Neural cell (in vitro differentiated cells): ENCODE results near the gene FCRL1. TPM values are rescaled to one million over a fixed set of nuclear protein-coding genes. Genes with fewer than 3 reads are reported as not detected.

ENCODE experiments used
- H2AFZ ChIP-seq: fragments of 200-600, 300-800 bp; sonication (generic), shearing (Covaris generic); 2 replicates; pipeline ENCODE4 v1.6.0; 2014; ENCODE audit warnings: low read depth, mild to moderate bottlenecking, antibody characterized with exemption, low read length, moderate library complexity
- H3F3A ChIP-seq: fragments of 200-600 bp; shearing (Covaris generic); 2 replicates; pipeline ENCODE4 v1.6.1; 2016; ENCODE audit warnings: mild to moderate bottlenecking, moderate library complexity, mixed read lengths, antibody characterized with exemption, low read length; ENCODE audit not compliant: insufficient read depth, poor library complexity, severe bottlenecking
- H3K27ac ChIP-seq: fragments of 200-600, 300-800 bp; sonication (generic), shearing (Covaris generic); 2 replicates; pipeline ENCODE4 v1.5.1; 2014; ENCODE audit warnings: mild to moderate bottlenecking, low read length, moderate library complexity
- H3K27me3 ChIP-seq: fragments of 300-800, 200-600 bp; sonication (generic), shearing (Covaris generic); 2 replicates; pipeline ENCODE4 v1.6.0; 2014; ENCODE audit warnings: mild to moderate bottlenecking, low read depth, low read length, moderate library complexity; ENCODE audit not compliant: insufficient read depth
- H3K36me3 ChIP-seq: fragments of 300-800, 200-600 bp; sonication (generic), shearing (Covaris generic); 2 replicates; pipeline ENCODE4 v1.5.1; 2014; ENCODE audit warnings: mild to moderate bottlenecking, antibody characterized with exemption, low read length, moderate library complexity; ENCODE audit not compliant: insufficient read depth
- H3K4me2 ChIP-seq: fragments of 300-800, 200-600 bp; sonication (generic), shearing (Covaris generic); 2 replicates; pipeline ENCODE4 v1.6.0; 2014; ENCODE audit warnings: mild to moderate bottlenecking, low read length
- H3K4me3 ChIP-seq: fragments of 300-800, 200-600 bp; sonication (generic), shearing (Covaris generic); 2 replicates; pipeline ENCODE4 v1.5.1; 2014; ENCODE audit warnings: mild to moderate bottlenecking, low read length, moderate library complexity
- H3K79me2 ChIP-seq: fragments of 200-600 bp; shearing (Covaris generic); replicated peaks from 2 replicates; pipeline ENCODE4 v1.6.0; 2014; ENCODE audit warnings: mild to moderate bottlenecking, low read length, moderate library complexity; ENCODE audit not compliant: insufficient read depth
- H3K9ac ChIP-seq: fragments of 300-800, 200-600 bp; sonication (generic), shearing (Covaris generic); 2 replicates; pipeline ENCODE4 v1.6.1; 2016; ENCODE audit warnings: mild to moderate bottlenecking, low read length, mixed read lengths
- H3K9me2 ChIP-seq: fragments of 200-600 bp; shearing (Covaris generic); 2 replicates; pipeline ENCODE4 v1.6.1; 2016; ENCODE audit warnings: mild to moderate bottlenecking, low read length, mixed read lengths; ENCODE audit not compliant: insufficient read depth
- H3K9me3 ChIP-seq: fragments of 200-600, 300-800 bp; sonication (generic), shearing (Covaris generic); 2 replicates; pipeline ENCODE4 v1.6.1; 2016; ENCODE audit warnings: mild to moderate bottlenecking, mixed run types, low read length, moderate library complexity, mixed read lengths
- H4K20me1 ChIP-seq: fragments of 200-600 bp; shearing (Covaris generic); 2 replicates; pipeline ENCODE4 v1.6.1; 2016; ENCODE audit warnings: mild to moderate bottlenecking, mixed run types; ENCODE audit not compliant: insufficient read depth
- EP300 ChIP-seq: fragments of 450-650 bp; conservative IDR thresholded peaks from 2 replicates; pipeline ENCODE4 v1.6.1; 2014; ENCODE audit warnings: antibody characterized with exemption, mild to moderate bottlenecking, moderate library complexity; ENCODE audit not compliant: poor library complexity, severe bottlenecking
- EZH2 ChIP-seq: fragments of 200-600, 300-800 bp; shearing (Covaris generic), sonication (generic); IDR thresholded peaks from 2 replicates; pipeline ENCODE4 v1.6.1; 2014; ENCODE audit warnings: antibody characterized with exemption, low read length, borderline replicate concordance, mild to moderate bottlenecking; ENCODE audit not compliant: insufficient read depth, poor library complexity, severe bottlenecking
- MXI1 ChIP-seq: fragments of 450-650 bp; conservative IDR thresholded peaks from 2 replicates; pipeline ENCODE4 v1.6.1; 2014; ENCODE audit warnings: antibody characterized with exemption, mild to moderate bottlenecking; ENCODE audit not compliant: poor library complexity, severe bottlenecking
- POLR2AphosphoS5 ChIP-seq: IDR thresholded peaks from 2 replicates; pipeline ENCODE4 v1.6.1; 2012
- RAD21 ChIP-seq: fragments of 450-650 bp; conservative IDR thresholded peaks from 2 replicates; pipeline ENCODE4 v1.6.1; 2014; ENCODE audit warnings: antibody characterized with exemption, mild to moderate bottlenecking, moderate library complexity
- SMC3 ChIP-seq: fragments of 450-650 bp; conservative IDR thresholded peaks from 2 replicates; pipeline ENCODE4 v1.6.1; 2014; ENCODE audit warnings: antibody characterized with exemption, mild to moderate bottlenecking, moderate library complexity; ENCODE audit not compliant: poor library complexity
- TAF1 ChIP-seq: IDR thresholded peaks from 2 replicates; pipeline ENCODE4 v1.6.1; 2012; ENCODE audit warnings: low read depth
- polyA plus RNA-seq: library from polyadenylated mRNA; depleted of rRNA; stranded (reverse); fragments of >200 nt; gene quantifications from 2 replicates; pipeline ENCODE4 v1.2.3, GENCODE V29; 2014
- small RNA-seq, 3 experiments: library from RNA; depleted of rRNA; stranded (forward); fragments of <200 nt; gene quantifications; one replicate each; pipeline ENCODE3, GENCODE V24; 2012
- TF ChIP-seq, protein P1 (sequence below): IDR thresholded peaks from 2 replicates; pipeline ENCODE4 v1.6.1; 2012; ENCODE audit warnings: borderline replicate concordance
- TF ChIP-seq, protein P2 (sequence below): fragments of 450-650 bp; IDR thresholded peaks from 2 replicates; pipeline ENCODE4 v1.5.1; 2014; ENCODE audit warnings: antibody characterized with exemption, mild to moderate bottlenecking, moderate library complexity; ENCODE audit not compliant: poor library complexity, severe bottlenecking

FCRL1 gene
- polyA plus RNA-seq, 1 donor from 2014 or later, result not detected

DNA sequence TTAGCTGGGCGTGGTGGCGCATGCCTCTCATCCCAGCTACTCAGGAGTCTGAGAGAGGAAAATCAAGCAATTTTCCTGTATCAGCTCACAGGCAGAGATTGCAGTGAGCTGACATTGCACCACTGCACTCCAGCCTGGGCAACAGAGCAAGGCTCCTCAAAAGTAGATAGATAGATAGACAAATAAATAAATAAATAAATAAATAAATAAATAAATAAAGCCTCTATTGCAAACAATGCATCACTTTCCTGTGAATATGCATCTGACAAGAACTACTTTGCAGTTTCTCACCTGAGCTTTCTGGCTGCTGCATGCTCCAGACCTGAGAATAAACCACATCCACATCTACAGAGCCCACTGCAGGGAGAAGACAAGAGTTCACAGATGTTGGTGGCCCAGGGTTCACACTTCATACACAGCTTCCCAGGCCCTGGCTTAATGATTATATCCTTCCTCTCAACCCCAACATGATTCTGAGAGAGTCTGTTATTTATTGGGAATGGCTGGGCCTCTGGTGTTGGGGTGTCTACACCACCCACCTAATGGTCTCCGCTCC, 71.6 kb downstream of the FCRL1 start:
- no peak overlapping the region for H3K9ac ChIP-seq
- H3K9me3 ChIP-seq, result no peaks in the 10 kb centered on the region
- H3K36me3 ChIP-seq, result no peaks in the 10 kb centered on the region
- H3K4me3 ChIP-seq, result no peak overlapping the region
- H2AFZ ChIP-seq, result no peak overlapping the region
- no peaks in the 10 kb centered on the region for H3K79me2 ChIP-seq
- TF ChIP-seq, protein P1, sequence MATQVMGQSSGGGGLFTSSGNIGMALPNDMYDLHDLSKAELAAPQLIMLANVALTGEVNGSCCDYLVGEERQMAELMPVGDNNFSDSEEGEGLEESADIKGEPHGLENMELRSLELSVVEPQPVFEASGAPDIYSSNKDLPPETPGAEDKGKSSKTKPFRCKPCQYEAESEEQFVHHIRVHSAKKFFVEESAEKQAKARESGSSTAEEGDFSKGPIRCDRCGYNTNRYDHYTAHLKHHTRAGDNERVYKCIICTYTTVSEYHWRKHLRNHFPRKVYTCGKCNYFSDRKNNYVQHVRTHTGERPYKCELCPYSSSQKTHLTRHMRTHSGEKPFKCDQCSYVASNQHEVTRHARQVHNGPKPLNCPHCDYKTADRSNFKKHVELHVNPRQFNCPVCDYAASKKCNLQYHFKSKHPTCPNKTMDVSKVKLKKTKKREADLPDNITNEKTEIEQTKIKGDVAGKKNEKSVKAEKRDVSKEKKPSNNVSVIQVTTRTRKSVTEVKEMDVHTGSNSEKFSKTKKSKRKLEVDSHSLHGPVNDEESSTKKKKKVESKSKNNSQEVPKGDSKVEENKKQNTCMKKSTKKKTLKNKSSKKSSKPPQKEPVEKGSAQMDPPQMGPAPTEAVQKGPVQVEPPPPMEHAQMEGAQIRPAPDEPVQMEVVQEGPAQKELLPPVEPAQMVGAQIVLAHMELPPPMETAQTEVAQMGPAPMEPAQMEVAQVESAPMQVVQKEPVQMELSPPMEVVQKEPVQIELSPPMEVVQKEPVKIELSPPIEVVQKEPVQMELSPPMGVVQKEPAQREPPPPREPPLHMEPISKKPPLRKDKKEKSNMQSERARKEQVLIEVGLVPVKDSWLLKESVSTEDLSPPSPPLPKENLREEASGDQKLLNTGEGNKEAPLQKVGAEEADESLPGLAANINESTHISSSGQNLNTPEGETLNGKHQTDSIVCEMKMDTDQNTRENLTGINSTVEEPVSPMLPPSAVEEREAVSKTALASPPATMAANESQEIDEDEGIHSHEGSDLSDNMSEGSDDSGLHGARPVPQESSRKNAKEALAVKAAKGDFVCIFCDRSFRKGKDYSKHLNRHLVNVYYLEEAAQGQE, result no peak
- TF ChIP-seq MXI1, result no peak
- no peak for TF ChIP-seq SMC3
- no peak for TF ChIP-seq RAD21
- no peak for TF ChIP-seq EP300
- no peak for TF ChIP-seq EZH2
- TF ChIP-seq POLR2AphosphoS5, result no peak
- no peak for TF ChIP-seq TAF1
- TF ChIP-seq, protein P2, sequence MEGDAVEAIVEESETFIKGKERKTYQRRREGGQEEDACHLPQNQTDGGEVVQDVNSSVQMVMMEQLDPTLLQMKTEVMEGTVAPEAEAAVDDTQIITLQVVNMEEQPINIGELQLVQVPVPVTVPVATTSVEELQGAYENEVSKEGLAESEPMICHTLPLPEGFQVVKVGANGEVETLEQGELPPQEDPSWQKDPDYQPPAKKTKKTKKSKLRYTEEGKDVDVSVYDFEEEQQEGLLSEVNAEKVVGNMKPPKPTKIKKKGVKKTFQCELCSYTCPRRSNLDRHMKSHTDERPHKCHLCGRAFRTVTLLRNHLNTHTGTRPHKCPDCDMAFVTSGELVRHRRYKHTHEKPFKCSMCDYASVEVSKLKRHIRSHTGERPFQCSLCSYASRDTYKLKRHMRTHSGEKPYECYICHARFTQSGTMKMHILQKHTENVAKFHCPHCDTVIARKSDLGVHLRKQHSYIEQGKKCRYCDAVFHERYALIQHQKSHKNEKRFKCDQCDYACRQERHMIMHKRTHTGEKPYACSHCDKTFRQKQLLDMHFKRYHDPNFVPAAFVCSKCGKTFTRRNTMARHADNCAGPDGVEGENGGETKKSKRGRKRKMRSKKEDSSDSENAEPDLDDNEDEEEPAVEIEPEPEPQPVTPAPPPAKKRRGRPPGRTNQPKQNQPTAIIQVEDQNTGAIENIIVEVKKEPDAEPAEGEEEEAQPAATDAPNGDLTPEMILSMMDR, result no peak
- H3K27me3 ChIP-seq, result no peaks in the 10 kb centered on the region
- H3K4me2 ChIP-seq, result no peak overlapping the region
- H3K27ac ChIP-seq, result no peak overlapping the region
- H4K20me1 ChIP-seq, result no peaks in the 10 kb centered on the region
- no peaks in the 10 kb centered on the region for H3K9me2 ChIP-seq
- no peaks in the 10 kb centered on the region for H3F3A ChIP-seq

Small RNA genes within 50 kb of the gene (small RNA-seq; reads per million reads assigned to genes)
- gene MRPS21P2, result 0 reads per million in 3 experiments

Other genes with a start within 250 kb of the FCRL1 start
- not detected in 2 replicates for gene FCRL4, start 222.0 kb downstream of the FCRL1 start, polyA plus RNA-seq
- not detected in 2 replicates for gene FCRL3, start 119.4 kb downstream of the FCRL1 start, polyA plus RNA-seq
- gene FCRL2, start 43.0 kb downstream of the FCRL1 start, polyA plus RNA-seq, result not detected in 2 replicates
- not detected in 2 replicates for gene CD5L, start 21.7 kb upstream of the FCRL1 start, polyA plus RNA-seq
- 12.9 and 15.7 TPM in 2 replicates for gene KIRREL1, start 173.5 kb upstream of the FCRL1 start, polyA plus RNA-seq